NCI-H2196 treated with DMSO at 0.1 percent for 48 hours (cell line): ENCODE results near the gene BAIAP2.

ENCODE experiments used
- DNase-seq: peaks from one replicate; lab custom pipeline; 2025; ENCODE audit not compliant: unreplicated experiment; lab: John Stamatoyannopoulos, UW

Gene BAIAP2

GRCh38 chr17:81036197-81036941 lies 1.4 kb downstream of the BAIAP2 start:
- DNase-seq: no peak

DNA sequence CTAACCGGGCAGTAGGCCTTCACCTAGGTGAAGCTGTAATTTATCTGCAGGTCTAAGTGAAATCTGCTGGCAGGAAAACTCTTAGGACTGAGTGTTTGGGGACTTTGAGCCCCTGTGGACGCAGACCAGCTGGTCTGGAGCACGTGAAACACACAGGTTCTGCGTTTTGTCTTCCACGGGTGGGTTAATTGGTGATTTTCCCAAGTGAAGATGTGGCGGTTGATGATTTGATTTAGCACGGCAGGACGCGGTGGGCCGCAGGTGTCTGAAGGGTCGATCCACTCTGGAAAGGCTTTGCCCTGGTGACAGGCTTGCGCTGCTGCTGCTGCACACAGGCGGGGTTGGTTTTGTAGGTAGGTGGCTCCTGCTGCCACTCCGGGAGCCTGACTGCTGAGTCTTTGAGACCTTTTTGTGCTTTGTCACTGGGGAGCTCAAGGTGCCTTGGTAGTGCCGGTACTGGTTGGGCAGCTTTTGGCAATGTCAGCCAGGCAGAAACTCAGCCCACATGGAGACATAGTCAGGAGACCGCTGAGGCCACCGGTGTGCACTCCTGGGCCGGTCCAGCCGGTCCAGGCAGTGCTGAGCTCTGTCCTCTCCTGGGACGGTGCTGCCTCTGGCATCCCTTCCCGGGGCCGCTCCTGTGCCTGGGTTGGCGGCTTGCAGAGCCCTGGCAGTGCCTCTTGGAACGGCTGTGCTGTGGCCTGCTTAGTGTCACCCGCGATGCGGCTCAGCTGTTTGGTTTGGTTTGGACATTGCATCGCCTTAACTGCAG lies 2.3 kb downstream of the BAIAP2 start:
- no peak for DNase-seq

GRCh38 chr17:81037798-81038733 lies 3.1 kb downstream of the BAIAP2 start:
- no peak for DNase-seq

DNA sequence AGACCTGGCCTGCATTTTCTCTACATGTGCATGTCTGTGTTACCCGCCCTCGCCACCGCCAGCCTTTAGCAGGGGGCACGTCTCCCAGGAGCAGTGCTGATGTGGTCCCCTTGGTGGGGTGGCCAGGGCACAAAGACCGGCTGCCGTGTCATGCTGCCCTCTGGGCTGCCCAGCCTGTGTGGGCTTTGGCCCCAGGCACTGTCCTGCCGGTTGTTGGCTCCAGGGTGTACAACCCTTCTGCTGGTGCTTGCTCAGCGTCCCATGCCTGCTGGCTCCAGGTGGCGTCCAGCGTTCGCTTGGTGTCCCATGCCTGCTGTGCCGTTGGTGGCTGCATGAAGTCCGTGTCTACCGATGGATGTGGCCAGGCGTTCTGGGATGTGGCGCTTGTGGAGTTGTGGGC lies 4.1 kb downstream of the BAIAP2 start:
- DNase-seq: no peak

DNA sequence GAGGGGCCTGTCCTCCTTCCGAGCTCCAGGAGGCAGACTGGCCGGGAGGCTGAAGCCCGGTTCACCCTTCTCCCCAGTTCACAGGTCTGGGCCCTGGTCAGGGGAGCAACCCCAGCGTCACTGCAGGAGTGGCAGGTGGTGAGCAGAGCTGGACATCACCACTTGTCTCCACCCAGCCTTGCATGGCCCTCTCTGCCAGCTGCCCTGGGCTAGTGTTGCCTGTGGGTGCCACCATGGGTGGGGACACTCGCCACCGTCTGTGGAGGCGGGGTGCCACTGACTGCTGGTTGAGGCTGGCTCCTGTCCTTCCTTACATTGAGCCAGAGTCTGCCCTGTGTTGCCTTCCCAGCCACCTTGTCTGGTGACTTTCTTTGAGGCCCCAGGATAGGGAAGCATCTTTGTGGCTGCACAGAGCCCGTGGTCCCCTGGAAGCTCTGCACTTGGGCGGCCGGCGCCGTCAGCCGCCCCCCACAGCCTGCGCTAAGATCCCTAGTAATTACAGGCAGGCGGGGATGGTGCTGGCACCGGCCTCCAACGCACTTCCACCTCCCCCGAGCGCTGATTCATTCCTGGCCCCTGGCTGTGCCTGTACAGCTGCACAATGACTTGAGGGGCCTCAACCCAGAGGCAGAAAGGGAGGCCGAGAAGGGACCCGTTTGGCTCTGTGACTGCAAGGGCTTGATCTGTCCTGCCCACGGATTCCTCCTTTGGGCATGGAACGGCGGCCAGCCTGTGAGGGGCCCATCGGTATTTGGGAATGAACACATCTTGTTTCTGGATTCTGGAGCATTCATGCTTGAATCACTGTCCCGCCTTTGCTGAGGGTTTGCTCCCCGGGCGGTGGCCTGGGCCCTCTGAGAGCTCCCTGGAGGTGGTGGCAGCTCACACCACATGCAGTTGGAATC lies 5.2 kb downstream of the BAIAP2 start:
- no peak for DNase-seq

GRCh38 chr17:81040791-81041337 lies 5.9 kb downstream of the BAIAP2 start:
- no peak for DNase-seq

- DNase-seq: no peak
Observed at GRCh38 chr17:81042606-81043005, 7.7 kb downstream of the BAIAP2 start.

- no peak for DNase-seq
Observed at GRCh38 chr17:81043319-81043724, 8.4 kb downstream of the BAIAP2 start.

DNA sequence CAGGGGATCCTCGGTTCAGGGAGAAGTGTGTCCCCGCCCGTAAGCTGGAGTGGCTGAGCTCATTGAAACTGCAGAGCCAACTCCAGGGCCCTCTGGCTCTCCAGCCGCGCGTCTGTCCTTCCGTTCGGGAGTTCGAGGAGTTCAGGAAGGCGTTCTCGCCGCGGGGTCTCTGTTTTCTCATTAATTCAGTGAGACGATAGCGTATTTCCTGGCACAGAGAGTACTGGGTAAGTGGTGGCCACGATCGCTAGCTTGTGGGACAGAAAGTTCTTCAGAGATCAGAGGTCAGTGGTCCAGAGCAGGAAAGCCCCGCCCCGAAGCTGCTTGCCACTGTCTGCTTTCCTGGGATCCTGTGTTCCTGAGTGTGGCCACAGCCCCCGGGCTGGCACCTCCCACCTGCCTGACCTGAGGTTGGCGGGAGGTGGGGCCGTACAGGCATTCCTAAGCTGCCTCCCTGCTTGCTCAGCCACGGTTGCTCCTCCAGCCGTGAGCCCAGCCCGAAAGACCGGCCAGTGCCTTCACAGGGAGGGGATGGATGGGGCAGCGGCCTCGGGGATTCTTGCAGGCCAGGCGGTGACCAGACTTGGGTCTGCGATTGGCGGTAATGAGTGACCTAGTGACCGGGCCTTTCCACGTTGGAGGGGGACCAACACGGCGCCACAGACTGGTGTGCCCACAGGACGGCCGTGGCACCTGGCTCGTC lies 8.9 kb downstream of the BAIAP2 start:
- no peak for DNase-seq

- DNase-seq: no peak
Observed at GRCh38 chr17:81044428-81044763, 9.4 kb downstream of the BAIAP2 start.

DNA sequence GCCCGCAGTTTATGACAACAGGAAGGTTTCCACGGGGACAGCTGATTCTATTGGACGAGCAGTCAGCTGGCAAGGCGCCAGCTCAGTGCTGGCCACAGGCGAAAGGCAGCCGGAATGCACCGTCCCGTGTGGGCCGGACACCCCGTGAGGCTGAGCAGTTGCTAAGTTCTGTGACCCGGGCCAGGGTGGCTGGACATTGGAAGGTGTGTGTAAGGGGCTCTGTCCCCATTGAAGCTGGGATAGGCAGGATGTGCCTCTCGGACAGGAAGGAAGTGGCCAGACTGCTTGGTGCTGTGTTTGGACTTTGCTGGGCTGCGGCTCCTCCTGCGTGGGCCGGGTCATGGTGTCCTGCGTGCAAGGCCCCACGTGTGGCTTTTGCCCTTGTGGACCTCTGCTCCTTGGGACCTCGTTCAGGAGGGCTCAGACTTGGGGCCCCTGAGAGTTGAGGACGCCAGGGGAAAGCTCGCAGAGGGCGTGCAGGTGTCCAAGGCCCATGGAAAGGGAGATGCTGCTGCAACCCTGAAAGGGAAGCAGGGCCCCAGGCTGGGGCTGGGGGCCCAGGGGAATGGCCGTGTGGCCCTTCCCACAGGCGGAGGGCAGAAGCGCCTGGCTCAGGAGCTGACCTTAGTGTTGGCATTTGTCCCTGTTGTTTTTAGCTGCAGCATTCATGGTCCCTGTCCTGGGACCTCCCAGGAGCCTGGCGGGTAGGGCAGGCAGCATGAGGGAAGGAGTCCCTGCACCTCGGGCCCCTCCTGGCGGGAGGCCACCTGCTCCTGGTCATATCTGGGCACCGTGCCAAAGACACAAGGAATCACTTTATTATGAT lies 10.0 kb downstream of the BAIAP2 start:
- peak; percentile 35 for DNase-seq

DNA sequence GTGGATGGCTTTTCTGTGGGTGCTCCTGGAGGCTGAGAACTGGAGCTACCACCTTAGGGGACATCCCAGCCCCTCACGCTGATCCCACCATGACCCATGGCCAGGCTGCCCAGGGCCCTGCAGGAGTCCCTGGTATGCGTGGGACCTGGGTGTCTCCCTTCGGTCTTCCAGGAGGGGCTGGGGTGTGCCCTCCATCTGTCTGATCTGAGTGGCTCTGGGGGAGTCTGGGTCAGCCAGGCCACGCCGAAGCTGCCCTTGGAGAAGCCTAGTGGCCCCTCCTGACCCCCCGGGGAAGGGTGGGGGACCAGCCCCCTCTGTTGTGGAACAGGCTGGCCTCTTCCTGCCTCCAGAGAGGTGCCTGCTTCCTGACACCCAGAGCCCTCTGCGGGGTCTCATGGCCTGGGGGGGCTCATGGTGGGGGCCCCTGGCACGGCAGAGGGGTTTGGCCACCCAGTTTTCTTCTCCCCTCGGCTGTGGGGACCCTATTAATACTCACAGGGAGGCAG lies 10.7 kb downstream of the BAIAP2 start:
- DNase-seq: no peak

- DNase-seq: no peak
Observed at GRCh38 chr17:81046132-81046769, 11.3 kb downstream of the BAIAP2 start.

DNA sequence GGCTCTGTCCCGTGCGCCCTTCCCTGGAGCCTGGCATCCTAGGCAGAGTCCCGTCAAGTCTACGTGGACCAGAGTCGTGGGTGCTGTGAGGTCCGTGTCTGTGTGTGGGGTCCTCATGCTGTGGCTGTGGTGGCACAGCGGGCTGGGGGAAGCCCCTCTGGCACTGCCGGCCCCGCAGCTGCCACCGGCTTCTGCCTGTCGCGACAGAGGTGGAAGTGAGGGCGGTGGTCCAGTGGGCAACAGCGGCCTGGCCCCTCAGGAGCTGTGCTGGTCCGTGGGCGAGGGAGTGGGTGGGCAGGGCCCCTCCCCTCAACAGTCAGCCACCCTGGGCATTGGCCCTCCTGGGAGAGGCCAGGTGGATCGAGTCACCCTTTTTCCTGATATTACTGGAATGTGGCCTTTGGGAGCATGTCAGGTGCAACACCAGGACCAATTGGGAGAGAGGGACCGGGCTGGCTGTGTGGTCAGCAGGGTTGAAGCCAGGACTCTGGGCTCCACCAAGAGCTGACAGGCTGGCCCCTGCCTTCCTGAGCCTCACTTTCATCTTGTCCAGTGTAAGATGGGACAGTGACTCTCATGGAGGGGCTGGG lies 11.9 kb downstream of the BAIAP2 start:
- no peak for DNase-seq

DNA sequence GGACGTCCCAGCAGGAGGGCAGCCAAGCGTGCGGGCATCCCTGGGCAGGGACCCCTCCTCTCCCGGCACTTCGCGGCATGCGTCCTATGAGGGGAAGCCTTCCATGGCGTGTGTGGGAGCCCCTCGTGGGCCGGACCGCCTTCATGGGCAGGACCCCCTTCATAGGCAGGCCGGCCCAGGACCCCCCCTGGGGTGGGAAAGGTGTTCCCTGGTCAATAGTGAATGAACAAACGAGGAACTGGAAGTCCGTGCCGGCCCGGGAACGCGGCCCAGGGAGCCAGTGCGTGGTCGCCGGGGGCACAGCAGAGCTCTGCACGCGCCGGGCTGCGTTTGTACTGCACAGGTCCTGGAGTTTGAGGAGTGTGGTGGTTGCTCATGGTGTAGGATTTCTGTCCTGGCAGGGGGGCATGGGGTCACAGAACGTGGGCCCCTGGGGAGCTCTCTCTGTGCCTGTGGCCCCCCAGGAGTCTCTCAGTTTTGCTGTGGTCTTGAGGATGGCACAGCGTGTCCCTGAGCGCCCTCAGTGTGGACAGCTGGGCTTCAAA lies 13.9 kb downstream of the BAIAP2 start:
- no peak for DNase-seq

DNA sequence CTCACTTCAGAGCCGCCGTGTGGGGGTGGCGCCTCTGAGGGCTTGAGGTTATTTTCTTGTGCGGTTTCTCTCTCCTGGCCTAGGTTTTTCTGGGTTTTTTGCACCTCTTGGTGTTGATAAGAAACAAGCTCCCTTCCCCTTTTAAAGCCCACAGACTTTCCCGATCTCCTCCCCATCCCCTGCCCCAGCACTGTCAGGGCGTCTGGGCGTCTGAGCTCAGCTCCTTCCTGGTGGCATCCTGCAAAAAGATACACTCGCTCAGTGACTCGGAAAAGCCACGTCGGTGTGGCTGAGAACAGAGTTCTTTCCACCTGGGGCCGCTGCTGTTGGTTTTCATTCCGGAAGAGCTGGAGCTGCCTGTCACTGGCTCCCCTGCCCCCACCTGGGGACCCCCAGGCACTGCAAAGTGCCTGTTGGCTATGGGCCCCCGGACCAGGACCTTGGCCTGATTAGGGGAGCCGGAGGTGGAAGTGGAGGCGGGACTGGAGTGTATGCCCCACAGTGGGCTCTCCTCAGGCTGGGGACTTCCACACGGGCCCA lies 14.5 kb downstream of the BAIAP2 start:
- DNase-seq: no peak

- DNase-seq: no peak
Observed at GRCh38 chr17:81049973-81050551, 15.1 kb downstream of the BAIAP2 start.
